ENCODE measurements around the gene CRB2.

Gene CRB2

GRCh38 chr9:123410281-123410910, 54.4 kb downstream of the CRB2 start:
- no peak for TF ChIP-seq CTCF (IDR thresholded peaks at IDR 0.05; ENCODE audit: low read depth, low read length)
- H3K4me3 ChIP-seq (ENCODE audit: low read depth, low read length), result no peak overlapping the region

DNA sequence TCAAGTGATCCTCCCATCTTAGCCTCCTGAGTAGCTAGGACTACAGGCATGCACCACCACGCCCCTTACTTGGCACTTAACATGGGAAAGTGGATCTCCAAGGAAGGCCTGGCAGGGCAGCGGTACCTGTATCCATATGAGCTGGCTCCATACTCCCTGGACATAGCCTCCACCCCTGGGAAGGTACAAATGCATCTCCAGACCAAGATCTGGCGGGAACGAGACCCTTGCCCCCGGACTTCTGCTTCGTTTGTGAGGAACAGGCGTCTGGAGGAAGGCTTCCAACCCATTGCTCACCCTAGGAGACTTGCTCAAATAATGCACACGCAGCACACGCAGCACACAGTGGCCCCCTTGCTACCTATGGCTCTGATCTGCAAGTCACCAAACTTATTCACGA, 55.2 kb downstream of the CRB2 start:
- no peak for TF ChIP-seq CTCF (IDR thresholded peaks at IDR 0.05; ENCODE audit: low read depth, low read length)
- H3K4me3 ChIP-seq (ENCODE audit: low read depth, low read length), result no peak overlapping the region

GRCh38 chr9:123411636-123412035, 55.6 kb downstream of the CRB2 start:
- H3K4me3 ChIP-seq (ENCODE audit: low read depth, low read length), result no peak overlapping the region
- no peak for TF ChIP-seq CTCF (IDR thresholded peaks at IDR 0.05; ENCODE audit: low read depth, low read length)

DNA sequence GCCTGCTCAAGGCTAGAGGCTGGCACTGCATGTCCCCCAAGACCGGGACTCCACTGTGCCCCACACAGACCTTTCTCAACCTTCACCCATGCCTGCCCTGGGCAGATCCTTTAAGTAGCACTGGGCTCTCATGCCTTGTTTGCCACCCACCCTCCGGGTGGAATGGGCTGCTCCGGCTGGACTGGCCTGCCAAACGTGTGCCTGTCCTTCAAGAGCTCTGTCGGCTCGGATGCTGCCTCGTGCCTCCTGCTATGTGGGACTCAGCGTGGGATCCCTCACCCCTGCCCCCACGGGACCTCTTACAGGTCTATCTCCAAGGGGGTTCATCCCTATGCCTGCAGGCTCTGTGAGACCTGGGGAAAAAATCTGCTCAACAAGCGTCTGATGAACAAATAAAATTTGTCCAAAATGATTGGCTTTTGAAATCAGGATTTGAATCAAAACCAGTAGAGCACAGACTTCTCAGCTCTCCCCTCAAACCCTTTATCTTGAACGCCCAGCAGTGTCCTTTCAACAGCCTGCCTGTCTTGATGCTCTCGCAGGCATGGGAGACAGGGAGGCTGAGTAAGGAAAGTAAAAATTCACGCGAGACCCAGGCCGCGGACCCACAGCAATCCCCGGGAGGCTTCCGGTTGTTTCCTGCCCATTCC, 56.3 kb downstream of the CRB2 start:
- H3K4me3 ChIP-seq (ENCODE audit: low read depth, low read length), result no peak overlapping the region
- TF ChIP-seq CTCF (IDR thresholded peaks at IDR 0.05; ENCODE audit: low read depth, low read length), result no peak

DNA sequence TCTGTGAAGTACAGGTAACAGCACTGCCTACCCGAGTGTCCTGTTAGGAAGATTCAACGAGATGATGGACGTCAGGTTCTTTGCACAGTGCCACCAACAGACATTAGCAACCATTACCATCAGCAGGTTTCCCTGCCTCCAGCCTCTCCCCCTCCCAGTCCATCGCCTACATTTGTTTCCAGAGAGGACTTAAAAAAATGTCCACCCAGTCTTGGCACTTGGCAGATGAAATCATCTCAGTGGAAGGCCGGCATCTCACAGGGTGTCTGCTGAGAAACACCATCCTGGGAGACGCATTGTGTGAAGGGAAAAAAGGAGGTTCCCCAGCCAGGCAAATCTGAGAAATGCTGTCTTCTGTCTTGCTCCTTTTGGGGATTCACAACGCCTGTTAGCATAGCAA, 58.2 kb downstream of the CRB2 start:
- H3K4me3 ChIP-seq (ENCODE audit: low read depth, low read length), result no peak overlapping the region
- TF ChIP-seq CTCF (IDR thresholded peaks at IDR 0.05; ENCODE audit: low read depth, low read length), result no peak

- TF ChIP-seq CTCF (IDR thresholded peaks at IDR 0.05; ENCODE audit: low read depth, low read length), result no peak
- H3K4me3 ChIP-seq (ENCODE audit: low read depth, low read length), result no peak overlapping the region
Observed at GRCh38 chr9:123414936-123415930, 59.2 kb downstream of the CRB2 start.
